HG03064 (cell line): ENCODE data around the gene DDAH2.

Experiments used
- ATAC-seq: cut with Tn5 transposase; IDR thresholded peaks from one replicate; pipeline ENCODE4 v1.9.1; 2021; ENCODE audit warnings: low read depth; ENCODE audit not compliant: unreplicated experiment

The DDAH2 gene, protein sequence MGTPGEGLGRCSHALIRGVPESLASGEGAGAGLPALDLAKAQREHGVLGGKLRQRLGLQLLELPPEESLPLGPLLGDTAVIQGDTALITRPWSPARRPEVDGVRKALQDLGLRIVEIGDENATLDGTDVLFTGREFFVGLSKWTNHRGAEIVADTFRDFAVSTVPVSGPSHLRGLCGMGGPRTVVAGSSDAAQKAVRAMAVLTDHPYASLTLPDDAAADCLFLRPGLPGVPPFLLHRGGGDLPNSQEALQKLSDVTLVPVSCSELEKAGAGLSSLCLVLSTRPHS

DNA sequence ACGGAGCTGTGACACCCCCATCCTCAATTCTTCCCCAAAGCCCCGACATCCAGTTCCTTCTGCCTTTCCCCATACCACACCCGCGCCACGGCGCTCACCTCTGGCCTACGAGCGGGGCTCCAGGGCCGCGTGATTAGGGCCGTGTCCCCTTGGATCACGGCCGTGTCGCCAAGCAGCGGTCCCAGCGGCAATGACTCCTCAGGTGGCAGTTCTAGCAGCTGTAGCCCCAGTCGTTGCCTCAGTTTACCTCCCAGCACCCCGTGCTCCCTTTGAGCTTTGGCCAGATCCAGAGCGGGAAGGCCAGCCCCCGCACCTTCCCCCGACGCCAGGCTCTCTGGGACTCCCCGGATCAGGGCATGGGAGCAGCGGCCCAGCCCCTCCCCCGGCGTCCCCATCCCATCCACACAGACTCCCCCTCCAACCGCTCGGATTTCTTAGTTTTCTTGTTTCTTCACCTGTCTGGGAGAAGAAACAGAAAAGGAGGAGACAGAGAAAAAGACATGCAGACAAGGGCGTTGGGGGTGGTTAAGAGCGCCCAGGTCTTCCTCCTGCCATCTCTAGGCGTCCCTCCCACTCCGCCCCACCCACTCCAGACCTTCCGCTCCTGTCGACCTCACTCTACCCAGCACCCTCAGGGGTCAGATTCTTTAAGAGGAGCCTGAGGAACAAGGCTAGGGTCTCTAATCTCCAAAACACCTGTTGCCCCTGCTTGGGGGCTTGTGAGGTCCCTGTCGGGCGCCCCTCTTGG is at the start of gene DDAH2:
DDAH2 (minus strand) TSS at position 533 of the 748 bp plus-strand sequence; CDS start at position 395, 138 bp downstream.
- ATAC-seq: no peak

DNA sequence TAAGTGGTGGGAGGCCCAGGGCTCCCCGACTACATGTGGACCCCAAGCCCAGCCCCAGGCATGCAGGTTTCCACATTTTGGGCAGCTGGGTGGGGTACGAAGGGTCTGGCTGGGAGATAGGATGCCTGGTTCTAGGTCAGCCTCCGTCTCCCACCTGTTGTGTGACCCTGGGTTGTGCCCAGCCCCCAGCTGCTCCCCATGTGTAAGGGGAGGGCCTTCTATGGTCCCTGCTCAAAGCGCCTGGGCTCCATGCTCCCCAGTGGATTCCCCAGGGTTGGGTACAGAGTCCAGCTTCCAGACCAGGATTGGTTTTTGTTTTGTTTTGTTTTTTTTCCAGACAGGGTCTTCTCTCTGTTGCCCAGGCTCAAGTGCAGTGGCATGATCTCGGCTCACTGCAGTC is 49.1 kb upstream of the DDAH2 start:
- no peak for ATAC-seq

DNA sequence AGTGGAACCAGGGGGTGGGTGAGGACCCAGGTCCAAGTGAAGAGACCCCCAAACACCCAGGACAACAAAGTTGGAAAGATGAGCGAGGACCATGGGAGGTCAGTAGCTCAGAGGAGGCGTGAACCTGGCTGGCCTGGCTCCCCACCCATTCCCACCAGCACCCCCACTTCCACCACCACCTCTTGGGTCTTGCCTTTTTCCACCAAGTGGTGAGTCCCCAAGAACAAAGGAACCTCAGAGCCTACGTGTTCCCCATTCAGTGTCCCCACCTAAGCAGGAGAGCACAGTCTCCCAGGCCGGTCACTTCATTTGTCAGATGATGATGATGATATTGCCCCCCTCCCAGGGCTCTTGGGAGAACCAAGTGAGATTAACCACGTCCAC is 48.6 kb upstream of the DDAH2 start:
- ATAC-seq: no peak

DNA sequence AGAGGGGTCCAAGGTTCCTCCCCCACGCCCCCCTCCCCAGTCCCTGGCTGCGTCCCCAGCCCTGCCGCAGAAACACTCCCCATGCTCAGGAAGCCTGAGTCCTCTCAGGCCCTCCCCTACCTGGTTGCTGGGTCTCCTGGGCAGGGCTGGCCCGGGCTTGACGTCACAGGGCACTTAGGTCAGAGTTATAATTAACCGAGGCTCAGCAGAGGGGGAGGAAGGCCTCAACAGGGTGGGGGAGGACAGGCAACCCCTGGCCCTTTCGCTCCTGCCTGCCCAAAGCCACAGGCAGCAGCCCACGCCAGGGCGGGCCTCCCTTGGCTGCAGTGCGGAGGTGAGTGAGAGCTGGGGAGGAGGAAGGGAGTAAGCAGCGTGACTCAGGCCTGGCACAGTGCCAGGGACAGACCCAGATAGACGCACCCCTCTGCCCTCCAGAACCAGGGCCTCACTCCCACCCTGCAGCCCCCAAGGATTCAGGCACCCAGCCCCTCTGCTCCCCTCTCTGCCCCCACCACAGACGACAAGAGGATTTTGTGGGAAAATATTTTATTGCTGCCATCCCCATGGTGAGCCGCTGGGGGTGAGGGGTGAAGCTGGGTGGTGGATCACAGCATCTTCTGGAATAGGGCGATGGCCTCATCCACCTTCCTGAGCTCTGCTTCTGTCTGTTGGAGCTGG is 48.0 kb upstream of the DDAH2 start, which contains the start of gene VWA7:
VWA7 (minus strand) TSS at position 340 of the 678 bp plus-strand sequence. CDS start 549 bp downstream, outside the sequence.
- ATAC-seq: no peak

DNA sequence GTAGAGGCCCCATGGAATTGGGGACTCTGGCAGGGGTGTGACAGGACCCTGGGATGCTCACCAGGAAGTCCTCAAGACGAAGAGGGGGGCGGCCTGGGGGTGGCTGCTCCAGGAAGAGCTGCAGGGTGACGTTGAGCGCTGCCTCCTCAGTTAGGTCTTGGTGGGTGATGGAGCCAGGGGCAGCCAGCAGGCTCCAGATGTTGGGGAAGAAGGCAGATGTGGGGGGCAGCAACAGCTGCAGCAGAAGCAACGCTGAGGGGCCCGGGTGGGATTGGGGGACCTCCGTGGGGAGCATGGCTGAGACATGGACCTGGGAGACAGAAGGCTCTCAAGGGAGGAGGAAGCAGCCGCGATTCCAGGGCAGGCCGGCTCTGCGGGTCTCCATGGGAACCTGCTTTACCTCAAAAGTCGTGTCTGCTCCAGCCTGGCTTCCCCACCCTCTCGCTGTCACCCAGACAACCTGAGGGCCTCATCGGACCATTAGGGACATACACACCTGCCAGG is 47.4 kb upstream of the DDAH2 start:
- ATAC-seq: no peak

DNA sequence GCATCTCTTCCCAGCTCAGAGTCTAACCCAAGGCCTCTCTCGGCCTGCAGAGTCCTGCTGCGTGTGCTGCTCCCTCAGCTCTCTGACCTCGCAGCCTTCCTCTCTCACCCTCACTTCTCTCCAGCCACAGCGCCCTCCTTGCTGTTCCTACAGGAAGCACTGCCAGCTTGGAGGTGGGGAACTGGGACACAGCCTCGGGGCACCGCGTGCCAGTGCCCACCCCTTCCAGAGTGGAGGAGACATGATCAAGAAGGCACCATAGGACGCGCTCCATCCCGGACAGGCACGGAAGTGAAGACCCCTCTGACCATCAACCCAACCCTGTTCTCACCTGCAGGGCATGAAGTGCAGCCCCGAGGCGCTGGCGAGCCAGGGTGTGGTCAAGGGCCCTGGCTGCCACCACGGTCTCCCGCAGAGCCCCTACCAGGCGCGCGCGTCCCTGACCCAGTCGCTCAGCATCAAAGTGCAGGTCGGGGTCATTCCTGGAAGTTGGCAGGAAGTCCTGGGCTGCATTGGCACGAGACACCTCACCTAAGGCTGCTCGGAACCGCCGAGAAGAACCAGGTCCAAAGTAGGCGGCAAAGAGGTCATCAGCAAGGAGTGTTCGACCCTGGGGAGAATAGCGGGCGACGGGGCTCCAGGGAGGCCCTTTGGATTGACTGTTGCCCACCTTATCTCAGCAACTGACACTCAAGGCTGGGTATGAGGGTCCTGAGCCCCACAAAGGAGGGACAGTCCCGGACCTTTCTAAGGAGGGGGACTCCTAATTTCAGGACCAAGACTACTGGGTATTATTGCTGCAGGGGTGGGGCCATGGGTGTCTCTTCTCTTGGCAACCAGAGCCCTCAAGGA is 46.8 kb upstream of the DDAH2 start:
- no peak for ATAC-seq

DNA sequence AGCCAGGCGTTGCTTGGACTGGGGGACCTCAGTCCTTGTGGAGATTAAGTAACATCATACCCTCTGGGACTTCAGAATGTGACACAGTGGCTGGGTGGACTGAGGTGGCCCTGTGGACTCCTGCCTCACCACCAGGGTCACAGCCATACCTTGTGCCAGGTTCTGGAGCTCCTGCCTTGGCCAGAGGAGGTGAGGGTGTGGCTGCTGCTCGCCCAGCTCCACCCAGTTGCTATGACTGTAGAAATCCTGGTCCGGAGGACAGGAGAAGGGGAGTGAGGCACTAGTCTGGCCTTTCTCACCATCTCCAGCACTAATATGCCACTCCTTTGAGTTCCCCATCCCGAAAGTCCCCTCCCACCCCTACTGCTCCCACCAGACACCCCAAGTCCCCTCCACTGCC is 46.1 kb upstream of the DDAH2 start:
- ATAC-seq: no peak

DNA sequence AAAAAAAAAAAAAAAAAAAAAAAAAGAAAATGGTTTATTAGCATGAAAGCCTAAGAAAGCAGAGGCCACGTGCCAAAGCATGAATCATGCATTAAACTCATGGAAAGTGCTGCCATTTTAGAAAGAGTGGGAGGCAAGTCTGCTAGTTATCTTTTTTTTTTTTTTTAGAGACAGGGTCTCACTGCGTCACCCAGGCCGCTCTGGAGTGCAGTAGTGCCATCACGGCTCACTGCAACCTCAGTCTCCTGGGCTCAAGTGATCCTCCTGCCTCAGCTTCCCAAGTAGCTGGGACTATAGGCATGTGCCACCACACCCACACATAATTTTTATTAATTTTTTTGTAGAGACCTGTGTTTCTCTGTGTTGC is 42.9 kb upstream of the DDAH2 start:
- ATAC-seq: no peak

DNA sequence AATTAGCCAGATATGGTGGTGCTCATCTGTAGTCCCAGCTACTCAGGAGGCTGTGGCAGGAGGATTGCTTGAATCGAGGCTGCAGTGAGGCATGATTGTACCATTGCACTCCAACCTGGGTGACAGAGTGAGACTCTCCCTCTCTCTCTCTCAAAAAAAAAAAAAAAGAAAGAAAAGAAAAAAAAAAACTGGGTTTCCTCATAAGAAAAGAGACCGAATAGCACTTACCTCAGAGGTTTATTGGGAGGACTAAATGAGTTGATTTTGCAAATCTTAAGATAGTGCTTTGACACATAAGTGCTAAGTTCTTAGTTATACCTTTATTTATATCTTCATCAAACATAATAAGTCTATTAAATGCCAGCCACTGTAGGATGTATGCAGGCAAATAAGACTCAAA is 41.8 kb upstream of the DDAH2 start:
- ATAC-seq: no peak

DNA sequence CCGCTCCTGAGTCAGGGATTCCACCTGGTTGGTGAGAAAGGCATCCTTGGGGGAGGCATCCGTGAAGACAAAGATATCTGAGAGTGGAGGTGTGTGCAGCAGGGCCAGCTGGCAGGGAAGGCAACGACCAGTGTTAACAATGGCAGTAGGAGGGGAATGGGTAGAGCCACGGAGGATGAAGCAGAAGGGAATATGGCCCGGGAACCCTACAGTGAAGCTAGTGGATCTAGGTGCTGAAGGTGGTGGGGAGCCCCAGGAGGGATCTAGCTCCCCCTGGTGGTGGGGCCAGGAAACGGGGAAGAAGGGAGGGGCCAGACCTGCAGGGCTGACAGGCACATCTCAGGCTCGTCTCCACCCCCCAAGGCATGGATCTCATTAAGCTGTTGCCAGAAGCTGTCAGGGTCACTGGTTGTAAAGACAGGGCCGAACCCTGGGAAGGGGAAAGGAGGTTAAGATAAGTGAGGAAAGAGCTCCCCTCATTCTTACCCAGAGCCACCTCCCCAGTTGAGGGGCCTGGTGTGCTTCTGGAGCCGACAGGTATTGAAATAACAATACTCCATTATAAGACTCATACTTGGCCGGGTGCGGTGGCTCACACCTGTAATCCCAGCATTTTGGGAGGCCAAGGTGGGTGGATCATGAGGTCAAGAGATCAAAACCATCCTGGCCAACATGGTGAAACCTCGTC is 40.7 kb upstream of the DDAH2 start:
- no peak for ATAC-seq

DNA sequence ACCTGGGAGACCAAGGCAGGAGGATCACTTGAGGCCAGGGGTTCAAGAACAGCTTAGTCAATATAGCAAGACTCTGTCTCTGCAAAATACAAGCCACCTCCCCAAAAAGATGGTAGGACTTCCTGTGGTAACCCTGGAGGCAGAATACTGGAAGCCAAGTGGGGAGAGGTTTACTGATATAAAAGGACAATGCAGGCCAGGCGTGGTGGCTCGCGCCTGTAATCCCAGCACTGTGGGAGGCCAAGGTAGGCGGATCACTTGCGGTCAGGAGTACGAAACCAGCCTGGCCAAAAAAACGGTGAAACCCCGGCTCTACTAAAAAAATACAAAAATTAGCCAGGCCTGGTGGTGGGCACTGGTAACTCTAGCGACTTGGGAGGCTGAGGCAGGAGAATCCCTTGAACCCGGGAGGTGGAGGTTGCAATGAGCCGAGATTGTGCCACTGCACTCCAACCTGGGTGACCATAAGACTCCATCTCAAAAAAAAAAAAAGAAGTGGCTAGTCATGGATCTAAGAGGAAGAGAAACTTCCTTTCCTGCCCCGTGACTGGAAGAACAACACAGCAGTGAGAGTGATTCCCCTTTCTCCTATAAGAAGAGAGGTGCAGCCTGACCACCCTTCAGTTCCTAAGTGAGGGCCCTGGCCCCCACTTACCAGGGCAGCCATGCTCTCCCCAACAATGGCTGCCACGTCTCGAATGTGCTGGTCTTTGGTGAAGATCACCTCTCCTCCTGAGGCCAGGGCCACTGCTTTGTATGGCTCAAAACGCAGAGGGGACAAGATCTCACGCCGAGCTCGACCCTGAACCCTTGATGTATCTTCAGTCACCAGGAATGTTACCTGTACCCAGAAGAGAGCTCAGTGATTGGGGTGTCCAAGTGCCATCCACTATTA is 39.5 kb upstream of the DDAH2 start:
- ATAC-seq: no peak

DNA sequence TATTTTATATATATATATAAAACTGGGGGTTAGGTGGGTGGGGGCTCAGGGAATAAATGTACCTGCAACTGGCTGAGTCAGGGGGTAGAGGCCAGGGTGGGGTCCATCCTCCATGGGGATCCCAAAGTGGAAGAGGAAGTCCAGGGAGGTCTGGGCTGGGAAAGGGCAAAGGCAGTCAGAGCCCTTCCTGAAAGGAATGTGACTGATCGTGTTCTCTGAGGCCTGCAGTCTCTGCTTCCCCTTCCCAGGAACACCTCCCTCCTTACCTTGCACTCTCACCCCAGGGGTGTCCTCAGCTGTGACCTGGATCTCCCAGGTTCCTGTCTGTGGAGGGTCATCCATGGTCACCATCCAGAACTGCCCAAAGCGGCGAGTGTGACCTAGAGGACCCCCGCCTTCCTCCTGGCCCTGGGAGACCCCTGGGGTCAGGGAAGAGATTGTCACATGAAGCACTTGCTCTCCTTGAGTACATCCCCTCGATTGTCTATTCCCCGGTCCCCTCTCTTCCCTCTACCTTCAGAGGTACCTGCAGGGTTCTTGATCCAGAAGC is 38.1 kb upstream of the DDAH2 start:
- no peak for ATAC-seq

DNA sequence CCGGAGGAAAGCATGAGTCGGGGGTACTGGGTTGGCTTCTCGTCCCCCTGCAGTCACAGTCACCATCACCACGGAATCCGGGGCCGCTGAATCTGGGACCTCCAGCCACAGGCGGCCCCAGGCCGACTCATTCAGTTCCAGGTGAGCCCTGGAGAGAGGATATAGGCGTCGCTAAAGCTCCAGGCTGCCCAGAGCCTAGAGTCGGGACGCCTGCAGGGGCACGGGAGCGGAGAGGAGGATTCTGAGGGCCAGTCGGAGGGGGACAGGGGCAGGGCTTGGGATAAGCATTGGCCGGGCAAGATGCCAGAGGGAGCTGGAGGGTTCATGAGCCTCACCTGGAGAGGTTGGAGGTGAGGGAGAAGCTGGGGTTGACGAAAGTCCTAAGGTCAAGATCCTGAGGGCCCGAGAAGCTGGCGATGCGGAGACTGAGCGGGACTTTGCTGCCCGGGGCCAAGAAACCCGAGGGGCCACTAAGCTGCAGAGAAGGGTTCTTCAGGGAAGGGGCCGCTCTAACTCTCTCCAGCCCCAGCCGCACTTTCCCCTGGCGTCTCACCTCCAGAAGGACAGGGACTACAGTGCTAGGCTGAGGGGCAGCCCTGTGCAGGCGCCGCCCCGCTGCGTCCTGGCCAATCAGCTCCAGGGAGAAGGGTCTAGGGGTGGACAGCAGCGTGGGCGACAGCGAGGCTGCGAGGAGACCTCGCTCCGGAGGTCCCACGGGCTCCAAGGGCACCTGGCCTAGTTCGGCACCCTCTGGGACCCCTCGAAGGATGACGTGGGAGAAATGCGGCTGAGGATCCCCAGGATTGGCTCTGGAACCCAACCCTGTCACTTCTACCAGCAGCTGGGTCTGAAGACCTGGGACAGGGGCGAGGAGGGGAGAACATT is 37.1 kb upstream of the DDAH2 start:
- no peak for ATAC-seq

DNA sequence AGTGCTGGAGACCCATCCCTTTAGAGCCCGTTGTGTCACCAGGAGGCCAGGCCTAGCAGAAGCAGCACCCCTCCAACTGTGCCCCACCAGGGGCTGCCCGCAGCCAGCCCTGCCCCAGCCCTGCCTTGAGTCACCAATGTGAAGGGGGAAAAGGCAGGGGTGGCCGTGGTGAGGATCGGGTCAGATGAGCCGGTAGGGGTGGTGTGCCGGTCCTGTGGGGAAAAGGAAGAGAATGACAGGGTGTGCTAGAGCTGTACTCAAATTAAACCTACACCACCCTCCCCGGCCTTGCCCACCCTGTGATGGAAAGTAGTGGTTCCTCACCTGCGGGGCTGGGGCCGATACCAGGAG is 36.4 kb upstream of the DDAH2 start:
- no peak for ATAC-seq

DNA sequence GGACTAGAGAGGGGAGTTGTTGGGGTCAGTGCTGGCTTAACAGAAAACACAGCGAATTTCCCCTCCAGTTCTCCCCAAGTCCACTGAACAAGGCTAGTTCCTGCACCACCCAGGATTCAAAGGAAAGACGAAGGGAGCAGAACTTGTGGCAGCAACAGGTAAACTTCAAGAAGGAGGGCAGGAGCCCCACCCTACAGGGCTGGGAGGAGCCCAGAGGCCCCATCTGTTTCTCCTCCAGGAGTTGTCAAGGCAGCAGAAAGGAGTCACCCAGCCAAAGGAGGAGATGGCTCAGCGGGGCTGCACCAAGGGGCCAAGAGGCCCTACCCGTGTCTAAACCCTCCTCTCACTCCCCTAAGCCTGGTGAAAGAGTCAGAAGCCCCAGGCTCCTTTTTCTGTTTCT is 35.1 kb upstream of the DDAH2 start:
- no peak for ATAC-seq

DNA sequence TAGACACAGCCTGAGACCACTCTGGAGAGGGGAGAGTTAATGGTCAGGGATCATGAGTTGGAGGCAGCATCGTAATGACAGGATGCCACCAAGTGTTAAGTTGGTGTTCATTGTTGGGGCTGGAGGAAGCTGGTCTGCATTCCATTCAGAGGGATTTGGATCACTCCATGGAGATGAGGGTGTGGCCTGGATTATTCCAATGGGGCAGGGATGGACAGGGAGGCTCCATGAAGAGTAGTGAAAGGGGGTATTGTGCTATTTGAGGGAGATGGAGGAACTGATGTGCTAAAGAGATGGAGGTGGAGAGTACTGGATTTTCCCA is 34.5 kb upstream of the DDAH2 start:
- no peak for ATAC-seq

DNA sequence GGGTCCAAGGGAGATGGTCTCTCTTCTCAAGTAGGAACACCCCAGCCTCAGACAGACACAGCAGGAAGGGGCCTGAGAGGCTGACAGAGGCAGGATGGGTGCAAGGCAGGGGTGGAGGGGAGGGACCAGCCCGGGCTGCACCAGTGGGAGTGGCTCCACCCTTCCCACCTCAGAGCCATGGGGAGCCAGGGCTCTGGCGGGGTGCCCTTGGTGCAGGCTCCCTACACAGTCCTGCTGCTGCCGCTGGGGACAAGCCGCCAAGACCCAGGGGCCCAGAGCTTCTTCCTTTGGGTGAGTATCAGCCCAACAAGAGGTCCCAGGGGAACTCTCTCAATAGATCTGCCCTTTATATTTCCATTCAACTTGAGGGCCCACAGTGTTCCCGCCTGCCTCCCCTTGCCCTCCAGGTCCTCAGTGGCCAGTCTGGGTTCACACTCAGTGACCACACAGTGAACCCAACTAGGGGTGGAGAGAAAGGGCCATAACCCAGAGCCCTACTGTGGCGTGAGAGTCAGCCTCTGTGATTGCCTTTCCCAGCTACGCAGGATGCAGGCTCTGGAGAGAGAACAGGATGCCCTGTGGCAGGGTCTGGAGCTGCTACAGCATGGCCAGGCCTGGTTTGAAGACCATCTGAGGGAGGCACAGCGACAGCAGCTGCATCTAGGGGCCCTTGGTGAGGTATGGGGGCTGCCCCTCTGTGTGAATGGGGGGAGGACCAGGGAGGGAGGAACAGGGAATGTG is 33.9 kb upstream of the DDAH2 start:
- ATAC-seq: no peak
